ENCODE results near the gene SPATA2. TPM values are rescaled to one million over a fixed set of nuclear protein-coding genes. Genes with fewer than 3 reads are reported as not detected.
A peak's percentile ranks its signal among the peaks of the same experiment; 100 is the strongest.

SPATA2 gene
- total RNA-seq, 1 experiment from 2014 or later, result 3.1 TPM

- H3K9ac ChIP-seq (ENCODE audit: low read length), result peak overlapping the region; percentile 89
- H3K4me2 ChIP-seq (ENCODE audit: low read depth, low read length, poor library complexity, severe bottlenecking), result peak overlapping the region; percentile 75
- H3K79me2 ChIP-seq (ENCODE audit: low read length), result peaks cover 58% of the 10 kb centered on the region
- peaks cover 25% of the 10 kb centered on the region for H3K4me1 ChIP-seq (ENCODE audit: low read length)
- H3K36me3 ChIP-seq (ENCODE audit: insufficient read depth, low read length), result no peaks in the 10 kb centered on the region
- no peaks in the 10 kb centered on the region for H3K27me3 ChIP-seq (ENCODE audit: low read length)
- no peak overlapping the region for H2AFZ ChIP-seq (ENCODE audit: low read length)
- peak overlapping the region; percentile 94 for H3K4me3 ChIP-seq (ENCODE audit: low read length)
- peaks cover 11% of the 10 kb centered on the region; the same call in 1 of the 2 replicates for H4K20me1 ChIP-seq (ENCODE audit: insufficient read depth, low read depth, low read length)
- DNase-seq, result no peak
- H3K27ac ChIP-seq (ENCODE audit: low read length), result no peak overlapping the region
- H3K9me2 ChIP-seq (replicated peaks; ENCODE audit: insufficient read depth, low read length), result no peaks in the 10 kb centered on the region
- no peaks in the 10 kb centered on the region for H3K9me3 ChIP-seq (ENCODE audit: low read length)
These were observed 1.8 kb downstream of the SPATA2 start for GRCh38 chr20:49913399-49914047.

- H3K79me2 ChIP-seq (ENCODE audit: low read length), result peaks cover 58% of the 10 kb centered on the region
- no peak overlapping the region for H3K27ac ChIP-seq (ENCODE audit: low read length)
- H3K9ac ChIP-seq (ENCODE audit: low read length), result no peak overlapping the region
- H3K4me1 ChIP-seq (ENCODE audit: low read length), result peaks cover 16% of the 10 kb centered on the region
- H3K4me3 ChIP-seq (ENCODE audit: low read length), result no peak overlapping the region
- H4K20me1 ChIP-seq (ENCODE audit: insufficient read depth, low read depth, low read length), result peaks cover 12% of the 10 kb centered on the region; the same call in 1 of the 2 replicates
- no peak for DNase-seq
- H3K27me3 ChIP-seq (ENCODE audit: low read length), result no peaks in the 10 kb centered on the region
- H2AFZ ChIP-seq (ENCODE audit: low read length), result no peak overlapping the region
- no peaks in the 10 kb centered on the region for H3K36me3 ChIP-seq (ENCODE audit: insufficient read depth, low read length)
- H3K9me3 ChIP-seq (ENCODE audit: low read length), result no peaks in the 10 kb centered on the region
- H3K9me2 ChIP-seq (replicated peaks; ENCODE audit: insufficient read depth, low read length), result no peaks in the 10 kb centered on the region
- no peak overlapping the region for H3K4me2 ChIP-seq (ENCODE audit: low read depth, low read length, poor library complexity, severe bottlenecking)
These were observed 5.0 kb downstream of the SPATA2 start for GRCh38 chr20:49910340-49910706.

GRCh38 chr20:49909499-49910339 lies 5.6 kb downstream of the SPATA2 start:
- H3K4me3 ChIP-seq (ENCODE audit: low read length), result no peak overlapping the region
- H3K4me2 ChIP-seq (ENCODE audit: low read depth, low read length, poor library complexity, severe bottlenecking), result no peak overlapping the region
- H3K4me1 ChIP-seq (ENCODE audit: low read length), result peaks cover 16% of the 10 kb centered on the region
- no peak overlapping the region for H3K9ac ChIP-seq (ENCODE audit: low read length)
- H3K27ac ChIP-seq (ENCODE audit: low read length), result no peak overlapping the region
- H2AFZ ChIP-seq (ENCODE audit: low read length), result no peak overlapping the region
- peaks cover 53% of the 10 kb centered on the region for H3K79me2 ChIP-seq (ENCODE audit: low read length)
- H4K20me1 ChIP-seq (ENCODE audit: insufficient read depth, low read depth, low read length), result peaks cover 12% of the 10 kb centered on the region; the same call in 1 of the 2 replicates
- no peaks in the 10 kb centered on the region for H3K36me3 ChIP-seq (ENCODE audit: insufficient read depth, low read length)
- H3K9me3 ChIP-seq (ENCODE audit: low read length), result no peaks in the 10 kb centered on the region
- no peaks in the 10 kb centered on the region for H3K27me3 ChIP-seq (ENCODE audit: low read length)
- H3K9me2 ChIP-seq (replicated peaks; ENCODE audit: insufficient read depth, low read length), result no peaks in the 10 kb centered on the region
- peak; percentile 51 for DNase-seq

- Histone ChIP-seq H3K36me3 (ENCODE audit: insufficient read depth, low read length) (no peaks in the 10 kb centered on the region), H3K79me2 (ENCODE audit: low read length) (peaks cover 38% of the 10 kb centered on the region), H3K9me3 (ENCODE audit: low read length) (no peaks in the 10 kb centered on the region), H2AFZ (ENCODE audit: low read length) (no peak overlapping the region), H3K27ac (ENCODE audit: low read length) (no peak overlapping the region), H4K20me1 (ENCODE audit: insufficient read depth, low read depth, low read length) (0 out of 2 replicates have a peak, but pooled peaks cover 5% of the 10 kb centered on the region), H3K4me3 (ENCODE audit: low read length) (no peak overlapping the region), H3K4me1 (ENCODE audit: low read length) (peaks cover 2% of the 10 kb centered on the region), H3K9me2 (replicated peaks; ENCODE audit: insufficient read depth, low read length) (no peaks in the 10 kb centered on the region), H3K27me3 (ENCODE audit: low read length) (no peaks in the 10 kb centered on the region), H3K4me2 (ENCODE audit: low read depth, low read length, poor library complexity, severe bottlenecking) (no peak overlapping the region), H3K9ac (ENCODE audit: low read length) (no peak overlapping the region)
- DNase-seq, result no peak
These were observed 7.1 kb downstream of the SPATA2 start for GRCh38 chr20:49908258-49908565.

GRCh38 chr20:49907405-49908257 lies 7.7 kb downstream of the SPATA2 start:
- no peak overlapping the region for H3K9ac ChIP-seq (ENCODE audit: low read length)
- peaks cover 32% of the 10 kb centered on the region for H3K79me2 ChIP-seq (ENCODE audit: low read length)
- H3K4me1 ChIP-seq (ENCODE audit: low read length), result no peaks in the 10 kb centered on the region
- no peak overlapping the region for H3K4me3 ChIP-seq (ENCODE audit: low read length)
- no peak for DNase-seq
- H3K9me3 ChIP-seq (ENCODE audit: low read length), result no peaks in the 10 kb centered on the region
- H3K36me3 ChIP-seq (ENCODE audit: insufficient read depth, low read length), result no peaks in the 10 kb centered on the region
- no peaks in the 10 kb centered on the region for H3K9me2 ChIP-seq (replicated peaks; ENCODE audit: insufficient read depth, low read length)
- no peak overlapping the region for H3K27ac ChIP-seq (ENCODE audit: low read length)
- H4K20me1 ChIP-seq (ENCODE audit: insufficient read depth, low read depth, low read length), result 0 out of 2 replicates have a peak, but pooled peaks cover 5% of the 10 kb centered on the region
- no peak overlapping the region for H2AFZ ChIP-seq (ENCODE audit: low read length)
- H3K4me2 ChIP-seq (ENCODE audit: low read depth, low read length, poor library complexity, severe bottlenecking), result no peak overlapping the region
- no peaks in the 10 kb centered on the region for H3K27me3 ChIP-seq (ENCODE audit: low read length)

- no peaks in the 10 kb centered on the region for H3K4me1 ChIP-seq (ENCODE audit: low read length)
- H3K9me2 ChIP-seq (replicated peaks; ENCODE audit: insufficient read depth, low read length), result no peaks in the 10 kb centered on the region
- H3K27me3 ChIP-seq (ENCODE audit: low read length), result no peaks in the 10 kb centered on the region
- no peak overlapping the region for H3K9ac ChIP-seq (ENCODE audit: low read length)
- 0 out of 2 replicates have a peak, but pooled peaks cover 5% of the 10 kb centered on the region for H4K20me1 ChIP-seq (ENCODE audit: insufficient read depth, low read depth, low read length)
- no peak overlapping the region for H3K27ac ChIP-seq (ENCODE audit: low read length)
- no peaks in the 10 kb centered on the region for H3K36me3 ChIP-seq (ENCODE audit: insufficient read depth, low read length)
- no peak for DNase-seq
- H3K79me2 ChIP-seq (ENCODE audit: low read length), result peaks cover 22% of the 10 kb centered on the region
- H2AFZ ChIP-seq (ENCODE audit: low read length), result no peak overlapping the region
- H3K4me2 ChIP-seq (ENCODE audit: low read depth, low read length, poor library complexity, severe bottlenecking), result no peak overlapping the region
- no peak overlapping the region for H3K4me3 ChIP-seq (ENCODE audit: low read length)
- H3K9me3 ChIP-seq (ENCODE audit: low read length), result no peaks in the 10 kb centered on the region
These were observed 8.6 kb downstream of the SPATA2 start for GRCh38 chr20:49906615-49907154.

GRCh38 chr20:49906101-49906604 lies 9.2 kb downstream of the SPATA2 start:
- Histone ChIP-seq H3K4me1 (ENCODE audit: low read length) (no peaks in the 10 kb centered on the region), H3K27ac (ENCODE audit: low read length) (no peak overlapping the region), H3K27me3 (ENCODE audit: low read length) (no peaks in the 10 kb centered on the region), H3K4me3 (ENCODE audit: low read length) (no peak overlapping the region), H3K4me2 (ENCODE audit: low read depth, low read length, poor library complexity, severe bottlenecking) (no peak overlapping the region), H4K20me1 (ENCODE audit: insufficient read depth, low read depth, low read length) (0 out of 2 replicates have a peak, but pooled peaks cover 5% of the 10 kb centered on the region), H3K9me2 (replicated peaks; ENCODE audit: insufficient read depth, low read length) (no peaks in the 10 kb centered on the region), H3K79me2 (ENCODE audit: low read length) (peaks cover 19% of the 10 kb centered on the region), H3K36me3 (ENCODE audit: insufficient read depth, low read length) (no peaks in the 10 kb centered on the region), H3K9me3 (ENCODE audit: low read length) (no peaks in the 10 kb centered on the region), H2AFZ (ENCODE audit: low read length) (no peak overlapping the region), H3K9ac (ENCODE audit: low read length) (no peak overlapping the region)
- no peak for DNase-seq

All from Karpas-422 (cell line).